IMR-90 (cell line): ENCODE data around the gene AGAP1. TPM values are rescaled to one million over a fixed set of nuclear protein-coding genes. Genes with fewer than 3 reads are reported as not detected.

Experiments used
- ATAC-seq: fragments of 200-7000 bp; cut with Tn5 transposase; 2 replicates; pipeline ENCODE4 v1.9.1; 2020; ENCODE audit warnings: low read depth, mild to moderate bottlenecking, moderate library complexity
- BruUV-seq: library from RNA; stranded (reverse); fragments of 400-500 nt; replicated peaks from 2 replicates; lab custom pipeline; 2021; lab: Mats Ljungman, UMichigan
- CTCF ChIA-PET: fragments of 300-600 bp; formaldehyde crosslinking; extraction: SDS; loops from one replicate; lab custom pipeline; 2021; ENCODE audit warnings: antibody characterized with exemption; lab: Yijun Ruan, JAX
- POLR2A ChIA-PET: fragments of 300-600 bp; sonication (Branson Sonifier 250); formaldehyde crosslinking; loops from one replicate; lab custom pipeline; 2022; ENCODE audit warnings: antibody characterized with exemption; ENCODE audit not compliant: unreplicated experiment; lab: Charles Lee
- DNase-seq: peaks from one replicate; pipeline ENCODE4 v3.0.0; 2013
- H2AFZ ChIP-seq: replicated peaks from 2 replicates; pipeline ENCODE3; 2013; ENCODE audit warnings: low read length, mild to moderate bottlenecking; ENCODE audit not compliant: poor library complexity
- H2AK5ac ChIP-seq: 2 replicates; pipeline ENCODE4 v1.6.1; 2013; ENCODE audit warnings: low read depth, low read length, inconsistent platforms
- H2AK9ac ChIP-seq: replicated peaks from 2 replicates; pipeline ENCODE3; 2013; ENCODE audit warnings: mild to moderate bottlenecking, low read depth, low read length, moderate library complexity; ENCODE audit not compliant: poor library complexity
- H2BK120ac ChIP-seq: 2 replicates; pipeline ENCODE4 v1.6.1; 2013; ENCODE audit warnings: low read depth, low read length, inconsistent platforms
- H2BK15ac ChIP-seq: 3 replicates; pipeline ENCODE4 v1.6.1; 2013; ENCODE audit warnings: low read depth, low read length, inconsistent platforms
- H2BK20ac ChIP-seq: 2 replicates; pipeline ENCODE4 v1.6.1; 2013; ENCODE audit warnings: low read depth, mild to moderate bottlenecking, inconsistent platforms, low read length, moderate library complexity
- H2BK5ac ChIP-seq: 2 replicates; pipeline ENCODE4 v1.6.1; 2013; ENCODE audit warnings: mild to moderate bottlenecking, low read depth, low read length, inconsistent platforms; ENCODE audit not compliant: poor library complexity, severe bottlenecking
- H3K14ac ChIP-seq: replicated peaks from 2 replicates; pipeline ENCODE4 v1.6.1; 2013; ENCODE audit warnings: low read depth, low read length, inconsistent platforms
- H3K18ac ChIP-seq: 2 replicates; pipeline ENCODE4 v1.6.1; 2013; ENCODE audit warnings: low read depth, low read length, control low read depth
- H3K23ac ChIP-seq: 2 replicates; pipeline ENCODE4 v1.6.1; 2013; ENCODE audit warnings: low read depth, low read length, inconsistent platforms
- H3K27ac ChIP-seq: 2 replicates; pipeline ENCODE4 v1.5.1; 2013; ENCODE audit warnings: mild to moderate bottlenecking, control low read depth, low read length; ENCODE audit not compliant: insufficient read depth
- H3K27me3 ChIP-seq: 2 replicates; pipeline ENCODE4 v1.6.1; 2013; ENCODE audit warnings: low read length; ENCODE audit not compliant: control insufficient read depth, insufficient read depth
- H3K36me3 ChIP-seq: 2 replicates; pipeline ENCODE4 v1.6.1; 2013; ENCODE audit warnings: low read length, mixed read lengths; ENCODE audit not compliant: control insufficient read depth, insufficient read depth
- H3K4ac ChIP-seq: 2 replicates; pipeline ENCODE4 v1.6.1; 2013; ENCODE audit warnings: low read depth, low read length, inconsistent platforms
- H3K4me1 ChIP-seq: 2 replicates; pipeline ENCODE4 v1.6.1; 2013; ENCODE audit warnings: low read length, mixed read lengths; ENCODE audit not compliant: control insufficient read depth, insufficient read depth
- H3K4me2 ChIP-seq: 2 replicates; pipeline ENCODE4 v1.6.1; 2013; ENCODE audit warnings: low read depth, mild to moderate bottlenecking, control low read depth, low read length, moderate library complexity
- H3K4me3 ChIP-seq: 2 replicates; pipeline ENCODE4 v1.5.1; 2013; ENCODE audit warnings: low read depth, mild to moderate bottlenecking, control low read depth, low read length, moderate library complexity; ENCODE audit not compliant: insufficient read depth
- H3K56ac ChIP-seq: 2 replicates; pipeline ENCODE4 v1.6.1; 2013; ENCODE audit warnings: low read length, inconsistent platforms; ENCODE audit not compliant: insufficient read depth; ENCODE audit errors: extremely low read depth
- H3K79me1 ChIP-seq, 2 experiments: 2 replicates each; pipeline ENCODE4 v1.6.1; 2013; ENCODE audit warnings: low read length in 2 of 2, inconsistent platforms in 1 of 2, low read depth in 1 of 2
- H3K9ac ChIP-seq: 2 replicates; pipeline ENCODE4 v1.6.1; 2013; ENCODE audit warnings: low read depth, low read length, control low read depth
- H3K9me1 ChIP-seq: 2 replicates; pipeline ENCODE4 v1.6.1; 2013; ENCODE audit warnings: low read length, inconsistent platforms; ENCODE audit not compliant: insufficient read depth
- H3K9me3 ChIP-seq: 2 replicates; pipeline ENCODE4 v1.6.1; 2013; ENCODE audit warnings: low read length; ENCODE audit not compliant: control insufficient read depth, insufficient read depth
- H4K20me1 ChIP-seq: 2 replicates; pipeline ENCODE4 v1.6.1; 2013; ENCODE audit warnings: low read length, inconsistent platforms; ENCODE audit not compliant: insufficient read depth
- H4K5ac ChIP-seq: 2 replicates; pipeline ENCODE4 v1.6.1; 2013; ENCODE audit warnings: mild to moderate bottlenecking, low read depth, low read length, control low read depth
- H4K8ac ChIP-seq, 2 experiments: 2 replicates each; pipeline ENCODE4 v1.6.1; 2013; ENCODE audit warnings: low read depth in 2 of 2, low read length in 2 of 2, control low read depth in 1 of 2, inconsistent platforms in 1 of 2
- H4K91ac ChIP-seq: 2 replicates; pipeline ENCODE4 v1.6.1; 2013; ENCODE audit warnings: low read depth, low read length, inconsistent platforms; ENCODE audit not compliant: insufficient read depth
- RFX5 ChIP-seq: IDR thresholded peaks from 2 replicates; pipeline ENCODE4 v1.8.0; 2012; ENCODE audit warnings: low read depth, mild to moderate bottlenecking, low read length, moderate library complexity
- WGBS, 2 experiments: methylation state at CpG; one replicate each; pipeline versions ENCODE4 v1.1.5 to v1.1.7; 2013; ENCODE audit warnings: missing lambda C conversion rate in 2 of 2; ENCODE audit not compliant: insufficient read length in 1 of 2; ENCODE audit errors: extremely low coverage in 2 of 2; 5-methylcytosine and 5-hydroxymethylcytosine counted together
- dilution Hi-C: fragments of 300-500 bp; cut with HindIII; formaldehyde crosslinking; loops from one replicate; pipeline ENCODE4 v1.14.3; 2018; ENCODE audit warnings: low sequenced_read_pairs; ENCODE audit not compliant: unreplicated experiment
- in situ Hi-C: fragments of 300-500 bp; cut with MboI; formaldehyde crosslinking; loops from 3 replicates; pipeline ENCODE4 v1.14.3; 2019; ENCODE audit warnings: low sequenced_read_pairs, inconsistent platforms, mixed read lengths
- intact Hi-C: fragments of 100-400 bp; cut with micrococcal nuclease; formaldehyde crosslinking; loops from 2 replicates; pipeline ENCODE4 v1.10.0; 2022
- polyA plus RNA-seq, 3 experiments: library from polyadenylated mRNA; depleted of rRNA; stranded (reverse); fragments of >200 nt; gene quantifications; 2 replicates each; pipeline ENCODE4 v1.2.3, GENCODE V29; 2012; ENCODE audit warnings: low replicate concordance in 1 of 3
- total RNA-seq: library from RNA; depleted of rRNA; stranded (reverse); fragments of >200 nt; gene quantifications from 2 replicates; pipeline ENCODE4 v1.2.3, GENCODE V29; 2012

AGAP1 gene
- total and polyA plus RNA-seq, 2 of the 4 experiments (the other 2 are of a cell fraction), result 15.1 to 16.4 TPM

DNA sequence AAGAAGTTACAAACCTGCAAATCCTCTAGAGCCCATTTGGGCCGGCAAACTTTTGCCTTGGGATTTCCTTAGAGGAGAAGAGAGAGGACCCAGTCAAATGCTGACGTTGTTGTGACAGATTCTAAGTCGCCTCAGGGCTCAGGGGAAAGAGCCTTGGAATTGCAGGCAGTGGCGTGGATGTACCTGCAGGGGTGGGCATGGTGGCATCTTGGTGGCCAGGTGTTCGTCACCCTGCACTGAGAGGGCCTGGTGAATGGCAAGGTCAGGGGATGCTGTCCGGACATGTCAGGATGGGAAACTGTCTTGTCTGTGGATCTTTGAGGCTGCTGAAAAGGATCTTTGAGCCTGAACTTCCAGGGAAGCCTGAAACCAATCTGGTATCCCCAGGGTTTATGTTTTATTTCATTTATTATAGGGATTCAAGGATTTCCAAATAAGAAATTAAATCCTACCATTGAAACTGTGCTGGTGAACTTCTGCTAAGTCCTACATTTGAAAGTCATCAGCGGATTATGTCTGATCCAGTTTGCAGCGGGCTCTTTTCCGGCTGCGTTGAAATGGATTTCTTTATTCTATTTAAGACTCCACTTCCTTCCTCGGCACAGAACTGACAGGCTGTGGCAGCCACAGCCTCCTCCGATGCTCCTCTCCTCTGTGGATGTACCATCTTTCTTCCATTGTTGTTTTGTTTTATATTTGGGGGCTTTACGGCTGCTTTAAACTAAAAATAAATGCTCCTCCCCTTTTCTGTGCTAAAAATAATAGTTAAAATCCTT lies 207.6 kb downstream of the AGAP1 start:
- no peak overlapping the region for H2BK120ac ChIP-seq
- no peak overlapping the region for H4K91ac ChIP-seq
- in situ Hi-C loops, result no loop called here
- no peak overlapping the region for H2AK9ac ChIP-seq
- H2AK5ac ChIP-seq, result no peak overlapping the region; the same call in 1 of the 2 replicates
- H3K4me3 ChIP-seq, result no peak overlapping the region
- no peak overlapping the region for H2BK15ac ChIP-seq
- POLR2A ChIA-PET, result no interaction called here
- H3K4ac ChIP-seq, result peak overlapping the region; percentile 52; the same call in 1 of the 2 replicates
- DNase-seq (no peak), ATAC-seq (no peak)
- H4K5ac ChIP-seq, result no peak overlapping the region
- no peak for TF ChIP-seq RFX5
- no peak overlapping the region for H3K23ac ChIP-seq
- H3K36me3 ChIP-seq, result no peaks in the 10 kb centered on the region
- H2BK5ac ChIP-seq, result no peak overlapping the region
- no peak overlapping the region for H3K14ac ChIP-seq
- H3K9me1 ChIP-seq, result peaks cover 7% of the 10 kb centered on the region
- no peak overlapping the region for H3K27ac ChIP-seq
- peaks cover 5% of the 10 kb centered on the region for H3K4me1 ChIP-seq
- no peak overlapping the region for H2AFZ ChIP-seq
- H4K8ac ChIP-seq, result no peak overlapping the region
- no peak overlapping the region for H3K56ac ChIP-seq
- BruUV-seq, result no TSS peak
- no peak overlapping the region for H3K4me2 ChIP-seq
- CTCF ChIA-PET, result no interaction called here
- dilution Hi-C loops, result no loop called here
- no peak overlapping the region for H3K18ac ChIP-seq
- 96% methylated on average over 8 of the region's 13 CpGs; no CpG with 5 or more reads in 1 of the 2 experiments for WGBS, 2 experiments
- intact Hi-C loops, result no loop called here
- H4K20me1 ChIP-seq, result peaks cover 58% of the 10 kb centered on the region
- no peaks in the 10 kb centered on the region for H3K9me3 ChIP-seq
- H3K27me3 ChIP-seq, result no peaks in the 10 kb centered on the region
- no peak overlapping the region for H3K9ac ChIP-seq
- peaks cover 32 to 56% of the 10 kb centered on the region in 2 experiments for H3K79me1 ChIP-seq
- H2BK20ac ChIP-seq, result no peak overlapping the region
